HepG2 (cell line): Measurements from ENCODE around the gene DYSF. TPM values are rescaled to one million over a fixed set of nuclear protein-coding genes. Genes with fewer than 3 reads are reported as not detected.

Source experiments
- ATAC-seq: fragments of 200-7000 bp; cut with Tn5 transposase; 3 replicates; pipeline ENCODE4 v1.9.1; 2020; ENCODE audit warnings: mild to moderate bottlenecking, moderate library complexity
- BruUV-seq: library from RNA; stranded (reverse); fragments of 400-500 nt; replicated peaks from 2 replicates; lab custom pipeline; 2021; lab: Mats Ljungman, UMichigan
- CTCF ChIA-PET: fragments of 300-600 bp; formaldehyde crosslinking; extraction: SDS; loops from one replicate; lab custom pipeline; 2021; ENCODE audit warnings: low total read pairs, inconsistent platforms, low intra/inter-chr PET ratio; lab: Yijun Ruan, JAX
- POLR2A ChIA-PET: fragments of 350-600 bp; sonication (Branson Sonifier 250); formaldehyde crosslinking; loops from one replicate; lab custom pipeline; 2020; ENCODE audit warnings: antibody characterized with exemption, inconsistent platforms; lab: Yijun Ruan, JAX
- DNase-seq: peaks from one replicate; pipeline ENCODE4 v3.0.0-alpha.2; 2015; ENCODE audit warnings: low spot score
- FAIRE-seq: peaks from 3 replicates; lab custom pipeline; 2011; peaks lifted over from hg19 to GRCh38; lab: Jason Lieb, UNC
- H2AFZ ChIP-seq: one replicate; pipeline ENCODE4 v1.6.1; 2011; ENCODE audit warnings: low read length, inconsistent platforms
- H3K27ac ChIP-seq: fragments of 300-600 bp; 3 replicates; pipeline ENCODE4 v1.8.0; 2011; ENCODE audit warnings: mixed run types, mild to moderate bottlenecking, mixed read lengths, low read length, inconsistent platforms; ENCODE audit not compliant: insufficient read depth; ENCODE audit errors: extremely low read length
- H3K27me3 ChIP-seq, 2 experiments: fragments of 200-600 bp in 1 of 2; 2 replicates in 1 of 2; 3 replicates in 1 of 2; pipeline versions ENCODE4 v1.6.0 to v1.8.0; 2011; ENCODE audit warnings: low read length in 2 of 2, mild to moderate bottlenecking in 2 of 2, moderate library complexity in 2 of 2, inconsistent platforms in 1 of 2; ENCODE audit not compliant: insufficient read depth in 2 of 2, control insufficient read depth in 1 of 2
- H3K36me3 ChIP-seq, 2 experiments: fragments of 200-600 bp in 1 of 2; replicated peaks in 1 of 2; 2 replicates in 1 of 2; 3 replicates in 1 of 2; pipeline versions ENCODE4 v1.5.1 to v1.8.0; 2011; ENCODE audit warnings: low read length in 2 of 2, inconsistent platforms in 1 of 2; ENCODE audit not compliant: insufficient read depth in 2 of 2, control insufficient read depth in 1 of 2
- H3K4me1 ChIP-seq: 2 replicates; pipeline ENCODE4 v1.5.1; 2012; ENCODE audit warnings: low read length, inconsistent platforms; ENCODE audit not compliant: insufficient read depth
- H3K4me2 ChIP-seq: 2 replicates; pipeline ENCODE4 v1.6.0; 2011; ENCODE audit warnings: low read depth, low read length, inconsistent platforms
- H3K4me3 ChIP-seq, 3 experiments: fragments of 200-600 bp in 1 of 3; sonication (generic), shearing (Covaris generic) in 1 of 3; replicated peaks in 1 of 3; 2 replicates each; pipeline ENCODE4 v1.5.1; 2011 to 2016; ENCODE audit warnings: low read length in 3 of 3, inconsistent platforms in 2 of 3, low read depth in 2 of 3, mild to moderate bottlenecking in 2 of 3, control low read depth in 1 of 3, mixed read lengths in 1 of 3; ENCODE audit not compliant: insufficient read depth in 1 of 3
- H3K79me2 ChIP-seq: one replicate; pipeline ENCODE4 v1.6.1; 2011; ENCODE audit warnings: low read length, inconsistent platforms; ENCODE audit not compliant: insufficient read depth
- H3K9ac ChIP-seq: 2 replicates; pipeline ENCODE4 v1.6.0; 2011; ENCODE audit warnings: mild to moderate bottlenecking, low read depth, low read length, inconsistent platforms; ENCODE audit not compliant: insufficient read depth
- H3K9me3 ChIP-seq: 2 replicates; pipeline ENCODE4 v1.5.1; 2012; ENCODE audit warnings: mild to moderate bottlenecking, low read length
- H4K20me1 ChIP-seq: 2 replicates; pipeline ENCODE4 v1.6.0; 2011; ENCODE audit warnings: inconsistent platforms, mild to moderate bottlenecking, low read length, moderate library complexity; ENCODE audit not compliant: insufficient read depth
- BHLHE40 ChIP-seq: IDR thresholded peaks from 2 replicates; pipeline ENCODE4 v1.6.1; 2011; ENCODE audit warnings: low read length, improper control_type of control experiment
- ETV6 ChIP-seq: sonication (generic); formaldehyde crosslinking; conservative IDR thresholded peaks from 2 replicates; pipeline ENCODE4 v1.4.0; 2020; ENCODE audit warnings: missing genetic modification reagents
- IRF9 ChIP-seq: sonication (generic); formaldehyde crosslinking; IDR thresholded peaks from 2 replicates; pipeline ENCODE4 v1.8.0; 2022; ENCODE audit warnings: missing genetic modification reagents, mild to moderate bottlenecking, borderline replicate concordance
- KAT7 ChIP-seq: IDR thresholded peaks from 2 replicates; pipeline ENCODE4 v1.6.1; 2018; ENCODE audit warnings: borderline replicate concordance, missing compliant biosample characterization
- REXO4 ChIP-seq: sonication (generic); formaldehyde crosslinking; IDR thresholded peaks from 2 replicates; pipeline ENCODE4 v1.8.0; 2022; ENCODE audit warnings: missing genetic modification reagents, mild to moderate bottlenecking, borderline replicate concordance
- SIN3B ChIP-seq: fragments of 150-350 bp; IDR thresholded peaks from 2 replicates; pipeline ENCODE4 v1.6.1; 2014; ENCODE audit warnings: low read length
- SNAI1 ChIP-seq: sonication (generic); formaldehyde crosslinking; IDR thresholded peaks from 2 replicates; pipeline ENCODE4 v1.5.0; 2020; ENCODE audit warnings: mild to moderate bottlenecking, missing genetic modification reagents, borderline replicate concordance
- ZNF431 ChIP-seq: sonication (generic); formaldehyde crosslinking; IDR thresholded peaks from 2 replicates; pipeline ENCODE4 v1.9.0; 2022; ENCODE audit warnings: missing genetic modification reagents, low read depth, mild to moderate bottlenecking, borderline replicate concordance
- ZNF709 ChIP-seq: sonication (generic); formaldehyde crosslinking; IDR thresholded peaks from 2 replicates; pipeline ENCODE4 v1.5.0; 2020; ENCODE audit warnings: mild to moderate bottlenecking, missing genetic modification reagents
- WGBS: methylation state at CpG from one replicate; pipeline ENCODE4 v1.1.6; 2017; ENCODE audit warnings: low lambda C conversion rate; 5-methylcytosine and 5-hydroxymethylcytosine counted together
- in situ Hi-C: cut with HindIII; loops from 2 replicates; pipeline ENCODE4 v1.10.0; 2017; ENCODE audit warnings: low pct_unique_long_range_greater_than_20kb; ENCODE audit not compliant: extremely low pct_ligation_motif_present
- intact Hi-C: fragments of 100-400 bp; cut with micrococcal nuclease; formaldehyde crosslinking; loops from one replicate; pipeline ENCODE4 v1.10.0; 2022; ENCODE audit not compliant: unreplicated experiment
- polyA plus RNA-seq, 8 experiments: library from polyadenylated mRNA; depleted of rRNA in 3 of 8; stranded (reverse) in 7 of 8; unstranded in 1 of 8; fragments of >200 nt; fragmentation: Illumina TruSeq in 4 of 8; extraction: Trizol in 4 of 8; gene quantifications; 2 replicates each; pipeline versions ENCODE4 v1.2.1 to v1.2.3, GENCODE V29; 2011 to 2016; ENCODE audit warnings: low read depth in 4 of 8, missing spikeins in 1 of 8, mixed read lengths in 1 of 8; ENCODE audit not compliant: insufficient read depth in 1 of 8
- total RNA-seq, 5 experiments: library from RNA; depleted of rRNA; stranded (reverse); fragments of >200 nt; fragmentation: Illumina TruSeq; extraction: Trizol; gene quantifications; 2 replicates each; pipeline ENCODE4 v1.2.3, GENCODE V29; 2016; ENCODE audit warnings: low read depth in 1 of 5
- TF ChIP-seq, protein P1 (sequence below): sonication (generic); formaldehyde crosslinking; IDR thresholded peaks from 2 replicates; pipeline ENCODE4 v1.8.1; 2023; ENCODE audit warnings: mild to moderate bottlenecking, moderate library complexity, missing genetic modification reagents
- TF ChIP-seq, protein P2 (sequence below): sonication (generic); formaldehyde crosslinking; IDR thresholded peaks from 2 replicates; pipeline ENCODE4 v1.5.1; 2020; ENCODE audit warnings: missing genetic modification reagents, mild to moderate bottlenecking, borderline replicate concordance

DYSF gene
- total and polyA plus RNA-seq, 2 of the 13 experiments (the other 11 are each of a cell fraction or from before 2014, with no cell fraction given) = 0.15 to 2.4 TPM

DNA sequence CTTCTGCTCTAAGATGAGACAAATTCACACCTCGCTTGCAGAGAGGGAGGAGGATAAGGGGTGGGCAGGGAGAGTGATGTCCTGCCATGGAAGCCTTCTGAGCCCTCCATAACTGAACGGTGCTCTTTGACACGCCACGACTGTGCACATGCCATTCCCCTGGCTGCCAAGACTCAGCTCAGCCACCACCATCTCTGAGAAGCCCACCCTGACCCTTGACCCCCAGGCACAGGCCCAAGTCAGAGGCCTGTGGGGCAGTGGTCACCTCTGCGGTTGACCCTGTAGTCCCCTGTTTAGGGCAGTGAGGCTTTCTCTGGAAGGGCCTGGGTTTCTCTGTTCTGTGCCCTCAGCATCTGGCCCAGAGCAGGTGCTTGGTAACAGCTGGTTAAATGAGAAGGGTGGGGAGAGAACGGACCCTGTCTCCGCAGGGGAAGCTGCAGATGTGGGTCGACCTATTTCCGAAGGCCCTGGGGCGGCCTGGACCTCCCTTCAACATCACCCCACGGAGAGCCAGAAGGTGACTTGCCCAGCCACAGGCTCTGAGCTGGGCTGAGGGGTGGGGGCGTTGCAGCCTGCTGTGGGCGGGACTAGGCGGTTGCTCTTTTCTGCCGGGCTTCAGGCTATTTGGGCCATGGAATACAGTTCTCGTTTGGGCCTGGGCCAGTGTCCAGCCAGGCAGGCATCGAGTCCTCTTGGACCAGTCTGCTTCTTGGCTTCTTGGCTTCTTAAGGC is 215.1 kb downstream of the DYSF start:
- no peak for TF ChIP-seq REXO4
- TF ChIP-seq ZNF431 = no peak
- TF ChIP-seq, protein P1, sequence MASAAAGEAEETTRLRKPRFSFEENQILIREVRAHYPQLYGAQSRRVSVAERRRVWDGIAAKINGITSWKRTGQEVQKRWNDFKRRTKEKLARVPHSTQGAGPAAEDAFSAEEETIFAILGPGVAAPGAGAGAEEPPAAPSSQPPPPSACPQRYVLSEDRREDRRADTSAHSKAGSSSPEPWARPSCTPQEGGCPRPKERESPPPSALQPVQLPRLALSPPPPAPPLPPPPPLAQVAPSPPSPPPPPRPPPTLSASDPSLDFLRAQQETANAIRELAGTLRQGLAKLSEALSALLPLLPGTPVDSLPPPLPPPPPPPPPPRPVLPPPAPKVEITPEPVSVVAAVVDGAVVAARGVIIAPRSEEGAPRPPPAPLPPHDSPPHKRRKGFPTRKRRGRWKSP (CRISPR knock-in tag) = no peak
- TF ChIP-seq, protein P2, sequence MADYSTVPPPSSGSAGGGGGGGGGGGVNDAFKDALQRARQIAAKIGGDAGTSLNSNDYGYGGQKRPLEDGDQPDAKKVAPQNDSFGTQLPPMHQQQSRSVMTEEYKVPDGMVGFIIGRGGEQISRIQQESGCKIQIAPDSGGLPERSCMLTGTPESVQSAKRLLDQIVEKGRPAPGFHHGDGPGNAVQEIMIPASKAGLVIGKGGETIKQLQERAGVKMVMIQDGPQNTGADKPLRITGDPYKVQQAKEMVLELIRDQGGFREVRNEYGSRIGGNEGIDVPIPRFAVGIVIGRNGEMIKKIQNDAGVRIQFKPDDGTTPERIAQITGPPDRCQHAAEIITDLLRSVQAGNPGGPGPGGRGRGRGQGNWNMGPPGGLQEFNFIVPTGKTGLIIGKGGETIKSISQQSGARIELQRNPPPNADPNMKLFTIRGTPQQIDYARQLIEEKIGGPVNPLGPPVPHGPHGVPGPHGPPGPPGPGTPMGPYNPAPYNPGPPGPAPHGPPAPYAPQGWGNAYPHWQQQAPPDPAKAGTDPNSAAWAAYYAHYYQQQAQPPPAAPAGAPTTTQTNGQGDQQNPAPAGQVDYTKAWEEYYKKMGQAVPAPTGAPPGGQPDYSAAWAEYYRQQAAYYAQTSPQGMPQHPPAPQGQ (CRISPR knock-in tag) = no peak
- no peak for TF ChIP-seq KAT7
- TF ChIP-seq ETV6 (CRISPR knock-in tag) = no peak
- TF ChIP-seq ZNF709 (CRISPR knock-in tag) = no peak
- TF ChIP-seq BHLHE40 = no peak
- no peak for TF ChIP-seq SIN3B
- no peak for TF ChIP-seq IRF9 (CRISPR knock-in tag)
- no peak for TF ChIP-seq SNAI1 (CRISPR knock-in tag)
- Histone ChIP-seq H3K79me2 (no peaks in the 10 kb centered on the region), H3K9me3 (no peaks in the 10 kb centered on the region), H4K20me1 (no peaks in the 10 kb centered on the region), H3K9ac (no peak overlapping the region), H2AFZ (no peak overlapping the region), H3K4me3 (no peak overlapping the region), H3K36me3 (no peaks in the 10 kb centered on the region), H3K27ac (no peak overlapping the region), H3K4me2 (no peak overlapping the region), H3K27me3 (peaks cover 0 to 2% of the 10 kb centered on the region in 2 experiments; a peak in 1 of 5 replicates), H3K4me1 (no peaks in the 10 kb centered on the region)
- no peak for DNase-seq
- in situ Hi-C loops = no loop called here
- ChIA-PET POLR2A (no interaction called here), CTCF (no interaction called here)
- no TSS peak for BruUV-seq
- WGBS = 51% methylated on average over 17 of the region's 17 CpGs
- FAIRE-seq = no peak
- ATAC-seq = no peak
- intact Hi-C loops = no loop called here
